Activated naive CD8-positive, alpha-beta T cell treated with anti-CD3 and anti-CD28 coated beads for 36 hours (primary cell): Measurements from ENCODE around the gene ZNF189. TPM values are rescaled to one million over a fixed set of nuclear protein-coding genes. Genes with fewer than 3 reads are reported as not detected.

ENCODE experiments used
- DNase-seq: peaks from one replicate; pipeline ENCODE4 v3.0.0; 2021
- H3K27ac Mint-ChIP-seq: one replicate; pipeline ENCODE4 v1.8.0; 2022; ENCODE audit warnings: mild to moderate bottlenecking, moderate library complexity, mixed read lengths
- H3K27me3 Mint-ChIP-seq: one replicate; pipeline ENCODE4 v1.8.0; 2022; ENCODE audit warnings: mild to moderate bottlenecking, mixed read lengths
- H3K36me3 Mint-ChIP-seq: one replicate; pipeline ENCODE4 v1.8.0; 2021; ENCODE audit warnings: mild to moderate bottlenecking, mixed read lengths
- H3K4me1 Mint-ChIP-seq: one replicate; pipeline ENCODE4 v1.8.0; 2021; ENCODE audit warnings: mixed read lengths
- H3K4me3 Mint-ChIP-seq: one replicate; pipeline ENCODE4 v1.8.0; 2022; ENCODE audit warnings: mild to moderate bottlenecking, moderate library complexity, mixed read lengths
- H3K9me3 Mint-ChIP-seq: one replicate; pipeline ENCODE4 v1.8.0; 2022; ENCODE audit warnings: mixed read lengths
- total RNA-seq, 2 experiments: library from RNA; stranded (reverse); gene quantifications; one replicate each; pipeline ENCODE4 v1.2.3, GENCODE V29; 2021

Gene ZNF189
- total RNA-seq, 2 experiments from 2014 or later, result 7.7 to 8.4 TPM

DNA sequence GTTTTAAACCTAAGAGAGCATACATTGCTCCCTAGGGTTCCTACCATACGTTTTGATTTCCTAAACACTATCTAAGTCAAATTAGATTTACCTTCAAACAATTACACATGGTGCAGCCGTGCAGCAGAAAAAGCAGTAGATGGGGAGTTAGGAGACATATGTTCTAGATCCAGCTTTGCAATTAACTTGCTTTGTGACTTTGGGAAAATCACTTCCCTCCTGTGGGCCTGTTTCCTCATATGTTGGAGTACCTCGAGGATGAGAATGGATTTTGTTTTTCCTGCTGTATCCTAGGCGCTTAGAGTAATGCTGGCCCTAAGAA lies 944 bp upstream of the ZNF189 start:
- Mint-ChIP-seq H3K4me3 (peak overlapping the region; percentile 89), H3K9me3 (peaks cover 27% of the 10 kb centered on the region), H3K27ac (peak overlapping the region; percentile 96), H3K4me1 (peaks cover 46% of the 10 kb centered on the region), H3K27me3 (no peaks in the 10 kb centered on the region), H3K36me3 (peaks cover 74% of the 10 kb centered on the region)
- no peak for DNase-seq

DNA sequence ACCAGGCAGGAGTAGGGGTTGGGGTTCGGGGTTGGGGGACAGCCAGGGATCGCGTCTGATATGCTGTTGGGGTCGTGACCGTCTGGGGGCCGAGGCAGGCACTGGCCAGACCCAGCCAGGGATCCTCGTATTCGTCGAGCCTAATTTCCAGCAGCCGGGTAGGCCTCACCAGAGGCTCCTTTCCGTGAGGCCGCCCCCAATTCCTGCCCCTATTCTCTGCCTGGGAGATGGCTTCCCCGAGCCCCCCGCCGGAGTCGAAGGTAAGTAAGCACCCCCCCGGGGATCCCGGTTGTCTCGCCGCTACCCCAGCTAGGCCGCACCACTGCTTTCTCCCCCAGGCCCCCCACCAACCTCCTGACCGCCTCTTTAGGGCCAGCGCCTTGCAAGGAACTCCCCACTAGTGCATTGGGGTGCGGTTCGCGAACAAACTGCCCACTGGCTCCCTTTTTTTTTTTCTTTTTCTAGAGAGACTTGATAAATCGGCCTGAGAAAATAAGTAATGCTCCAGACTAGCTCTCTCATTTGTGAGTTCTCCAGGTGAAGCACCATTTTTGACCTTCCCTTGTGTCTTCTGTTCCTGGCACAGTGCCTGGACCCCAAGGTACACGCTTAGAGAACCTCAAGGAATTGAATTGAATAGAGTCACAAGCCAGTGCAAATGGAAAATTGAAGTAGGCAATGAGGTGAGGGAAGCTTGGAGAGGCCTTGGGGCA lies 435 bp downstream of the ZNF189 start:
- H3K4me3 Mint-ChIP-seq, result peak overlapping the region; percentile 89
- H3K4me1 Mint-ChIP-seq, result peaks cover 43% of the 10 kb centered on the region
- no peaks in the 10 kb centered on the region for H3K27me3 Mint-ChIP-seq
- H3K9me3 Mint-ChIP-seq, result peaks cover 32% of the 10 kb centered on the region
- H3K36me3 Mint-ChIP-seq, result peaks cover 75% of the 10 kb centered on the region
- peak overlapping the region; percentile 96 for H3K27ac Mint-ChIP-seq
- DNase-seq, result peak; percentile 2

DNA sequence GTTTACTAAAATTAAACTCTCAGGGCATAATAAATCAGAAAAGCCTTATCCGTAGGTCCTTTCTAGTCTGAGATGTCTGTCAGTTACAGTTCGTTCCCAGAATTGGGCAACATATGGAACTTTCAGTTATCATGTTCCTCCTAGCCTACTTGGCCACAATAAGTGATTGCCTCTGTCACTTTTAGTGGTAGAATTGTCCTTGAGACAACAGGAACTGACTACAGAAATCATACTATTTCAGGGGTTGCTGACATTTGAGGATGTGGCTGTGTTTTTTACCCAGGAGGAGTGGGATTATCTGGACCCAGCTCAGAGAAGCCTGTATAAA lies 956 bp downstream of the ZNF189 start:
- no peaks in the 10 kb centered on the region for H3K27me3 Mint-ChIP-seq
- H3K9me3 Mint-ChIP-seq, result peaks cover 32% of the 10 kb centered on the region
- DNase-seq, result no peak
- H3K4me3 Mint-ChIP-seq, result peak overlapping the region; percentile 89
- H3K27ac Mint-ChIP-seq, result peak overlapping the region; percentile 96
- H3K4me1 Mint-ChIP-seq, result peaks cover 39% of the 10 kb centered on the region
- peaks cover 75% of the 10 kb centered on the region for H3K36me3 Mint-ChIP-seq

DNA sequence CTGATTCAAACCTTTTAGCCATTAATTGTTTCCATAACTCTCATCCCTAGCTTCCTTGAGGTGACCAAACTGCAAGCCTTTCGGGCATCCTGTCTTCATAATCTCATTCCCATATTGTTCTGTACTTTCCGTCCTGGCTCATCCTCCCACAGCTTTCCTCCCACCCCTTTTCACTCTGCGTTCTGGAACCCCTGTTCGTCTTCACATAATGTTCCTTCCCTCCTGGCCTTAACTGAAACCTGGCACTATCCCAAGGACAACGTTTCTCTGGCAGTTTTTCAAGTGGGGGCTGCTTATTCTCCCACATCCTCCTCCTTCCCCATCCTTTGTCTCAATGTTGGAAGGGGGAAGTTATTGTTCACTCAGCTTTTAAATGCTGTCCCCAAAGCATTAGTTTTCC lies 1.5 kb downstream of the ZNF189 start:
- peaks cover 34% of the 10 kb centered on the region for H3K9me3 Mint-ChIP-seq
- H3K27ac Mint-ChIP-seq, result peak overlapping the region; percentile 59
- peaks cover 36% of the 10 kb centered on the region for H3K4me1 Mint-ChIP-seq
- H3K4me3 Mint-ChIP-seq, result peak overlapping the region; percentile 89
- no peak for DNase-seq
- H3K36me3 Mint-ChIP-seq, result peaks cover 75% of the 10 kb centered on the region
- no peaks in the 10 kb centered on the region for H3K27me3 Mint-ChIP-seq

DNA sequence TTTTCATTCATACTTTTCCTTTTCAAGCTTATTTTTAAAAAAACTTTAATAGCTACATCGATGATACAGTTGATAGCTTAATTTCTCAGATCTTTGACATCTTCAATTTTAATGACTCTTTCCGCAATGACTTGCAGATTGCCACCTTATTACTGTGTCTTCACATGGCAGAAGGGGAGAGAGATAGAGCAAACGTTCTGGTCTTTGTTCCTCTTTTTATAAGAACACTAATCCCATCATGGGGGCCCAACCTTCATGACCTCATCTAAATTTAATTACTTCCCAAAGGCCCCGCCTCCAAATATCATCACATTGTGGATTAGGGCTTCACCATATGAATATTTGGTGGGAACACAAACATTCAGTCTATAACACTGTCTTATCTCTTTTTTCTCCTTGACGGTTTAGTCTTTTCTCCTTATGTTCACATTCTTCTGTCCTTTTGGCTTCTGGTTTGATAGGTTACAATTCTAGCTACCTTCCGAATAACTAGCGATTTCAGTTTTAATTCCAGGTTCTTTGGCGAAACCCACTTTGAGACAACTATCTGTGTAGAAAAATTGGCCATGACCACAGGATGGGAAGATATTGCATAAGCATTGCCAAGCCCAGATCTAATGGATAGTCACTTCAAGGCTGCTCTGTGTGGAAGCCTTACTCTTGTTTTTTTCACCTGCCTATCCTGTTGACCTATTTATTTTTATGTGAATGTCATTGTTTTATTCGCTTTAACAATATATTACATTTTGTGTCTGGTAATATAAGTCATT lies 5.0 kb downstream of the ZNF189 start:
- Mint-ChIP-seq H3K4me3 (no peak overlapping the region), H3K36me3 (peaks cover 84% of the 10 kb centered on the region), H3K27me3 (no peaks in the 10 kb centered on the region), H3K27ac (no peak overlapping the region), H3K9me3 (peaks cover 59% of the 10 kb centered on the region), H3K4me1 (peaks cover 25% of the 10 kb centered on the region)
- DNase-seq, result no peak

DNA sequence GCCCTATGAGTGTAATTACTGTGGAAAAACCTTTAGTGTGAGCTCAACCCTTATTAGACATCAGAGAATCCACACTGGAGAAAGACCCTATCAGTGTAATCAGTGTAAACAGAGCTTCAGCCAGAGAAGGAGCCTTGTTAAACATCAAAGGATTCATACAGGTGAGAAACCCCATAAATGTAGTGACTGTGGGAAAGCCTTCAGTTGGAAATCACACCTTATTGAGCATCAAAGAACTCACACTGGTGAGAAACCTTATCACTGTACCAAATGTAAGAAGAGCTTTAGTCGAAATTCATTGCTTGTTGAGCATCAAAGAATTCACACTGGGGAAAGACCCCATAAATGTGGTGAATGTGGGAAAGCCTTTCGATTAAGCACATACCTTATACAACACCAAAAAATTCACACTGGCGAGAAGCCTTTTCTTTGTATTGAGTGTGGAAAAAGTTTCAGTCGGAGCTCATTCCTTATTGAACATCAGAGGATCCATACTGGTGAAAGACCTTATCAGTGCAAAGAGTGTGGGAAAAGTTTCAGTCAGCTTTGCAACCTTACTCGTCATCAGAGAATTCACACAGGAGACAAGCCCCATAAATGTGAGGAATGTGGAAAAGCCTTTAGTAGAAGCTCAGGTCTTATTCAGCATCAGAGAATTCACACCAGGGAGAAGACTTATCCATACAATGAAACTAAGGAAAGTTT lies 9.9 kb downstream of the ZNF189 start:
- H3K36me3 Mint-ChIP-seq, result peaks cover 88% of the 10 kb centered on the region
- peaks cover 77% of the 10 kb centered on the region for H3K9me3 Mint-ChIP-seq
- no peak for DNase-seq
- H3K27ac Mint-ChIP-seq, result no peak overlapping the region
- no peaks in the 10 kb centered on the region for H3K27me3 Mint-ChIP-seq
- no peak overlapping the region for H3K4me3 Mint-ChIP-seq
- H3K4me1 Mint-ChIP-seq, result no peaks in the 10 kb centered on the region

DNA sequence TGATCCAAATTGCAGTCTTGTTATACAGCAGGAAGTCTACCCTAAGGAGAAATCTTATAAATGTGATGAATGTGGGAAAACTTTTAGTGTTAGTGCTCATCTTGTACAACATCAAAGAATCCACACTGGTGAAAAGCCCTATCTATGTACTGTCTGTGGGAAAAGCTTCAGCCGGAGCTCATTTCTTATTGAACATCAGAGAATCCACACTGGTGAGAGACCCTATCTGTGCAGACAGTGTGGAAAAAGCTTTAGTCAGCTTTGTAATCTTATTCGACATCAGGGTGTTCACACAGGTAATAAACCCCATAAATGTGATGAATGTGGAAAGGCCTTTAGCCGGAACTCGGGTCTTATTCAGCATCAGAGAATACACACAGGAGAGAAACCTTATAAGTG lies 10.4 kb downstream of the ZNF189 start:
- Mint-ChIP-seq H3K27me3 (no peaks in the 10 kb centered on the region), H3K4me1 (no peaks in the 10 kb centered on the region), H3K27ac (no peak overlapping the region), H3K4me3 (no peak overlapping the region), H3K9me3 (peaks cover 78% of the 10 kb centered on the region), H3K36me3 (peaks cover 87% of the 10 kb centered on the region)
- DNase-seq, result no peak

DNA sequence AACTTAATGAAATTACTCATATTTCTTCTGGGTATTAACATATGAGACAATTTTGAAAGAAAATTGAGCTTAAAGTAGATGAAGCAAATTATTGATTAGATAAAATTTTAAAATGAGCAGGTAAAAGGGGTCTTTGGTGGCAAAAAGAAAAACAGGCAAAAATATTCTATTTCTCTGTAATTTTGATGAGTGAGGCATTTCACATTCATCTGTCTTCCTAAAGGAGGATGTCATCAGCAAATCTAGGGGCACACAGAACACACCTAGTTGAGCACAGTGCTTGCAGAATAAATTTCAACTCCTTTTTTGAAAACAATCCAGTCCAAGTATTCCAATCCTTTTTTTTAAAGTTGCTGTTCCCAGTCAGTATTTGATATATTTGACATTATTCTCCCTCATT lies 16.2 kb downstream of the ZNF189 start:
- H3K4me1 Mint-ChIP-seq, result no peaks in the 10 kb centered on the region
- peaks cover 66% of the 10 kb centered on the region for H3K36me3 Mint-ChIP-seq
- no peak for DNase-seq
- no peak overlapping the region for H3K4me3 Mint-ChIP-seq
- peaks cover 62% of the 10 kb centered on the region for H3K9me3 Mint-ChIP-seq
- no peak overlapping the region for H3K27ac Mint-ChIP-seq
- H3K27me3 Mint-ChIP-seq, result no peaks in the 10 kb centered on the region

DNA sequence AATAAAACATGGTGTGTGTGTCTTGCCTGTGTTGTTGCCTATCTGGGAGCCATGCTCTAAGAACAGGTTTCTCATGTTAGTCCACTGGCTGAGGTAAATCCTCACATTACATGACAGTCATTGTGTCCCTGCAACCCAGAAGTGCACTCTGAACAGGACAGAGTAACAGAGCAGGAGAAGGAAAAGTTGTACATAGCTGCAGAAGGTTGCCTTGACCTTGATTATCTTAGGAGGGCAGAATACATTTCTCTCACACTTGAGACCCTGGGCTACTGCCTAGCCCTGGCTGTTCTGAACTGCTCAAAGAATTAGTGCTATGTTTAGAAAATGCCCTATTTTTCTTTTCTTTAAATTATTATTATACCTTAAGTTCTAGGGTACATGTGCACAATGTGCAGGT lies 16.9 kb downstream of the ZNF189 start:
- Mint-ChIP-seq H3K4me1 (no peaks in the 10 kb centered on the region), H3K27me3 (no peaks in the 10 kb centered on the region), H3K4me3 (no peak overlapping the region), H3K9me3 (peaks cover 61% of the 10 kb centered on the region), H3K27ac (no peak overlapping the region), H3K36me3 (peaks cover 63% of the 10 kb centered on the region)
- DNase-seq, result no peak

DNA sequence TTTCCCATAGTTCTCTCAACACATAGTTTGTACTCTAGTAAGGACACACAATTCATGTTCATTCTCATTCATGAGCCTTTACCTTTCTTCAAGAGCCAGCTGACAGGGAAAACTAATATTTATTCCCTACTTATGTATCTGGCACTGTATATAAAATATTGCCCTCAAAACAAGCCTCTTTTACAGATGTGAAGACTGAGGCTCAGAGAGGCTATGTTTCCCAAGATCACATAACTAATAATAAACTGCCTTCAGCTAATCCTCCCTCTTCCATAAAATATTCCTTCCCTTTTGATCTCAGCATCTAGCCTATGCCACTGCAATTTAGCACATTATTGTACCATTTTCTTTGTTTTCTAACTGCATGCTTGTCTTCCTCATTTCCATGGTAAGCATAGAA lies 18.7 kb downstream of the ZNF189 start:
- Mint-ChIP-seq H3K4me3 (no peak overlapping the region), H3K4me1 (no peaks in the 10 kb centered on the region), H3K36me3 (peaks cover 54% of the 10 kb centered on the region), H3K9me3 (peaks cover 57% of the 10 kb centered on the region), H3K27me3 (no peaks in the 10 kb centered on the region), H3K27ac (no peak overlapping the region)
- DNase-seq, result no peak

DNA sequence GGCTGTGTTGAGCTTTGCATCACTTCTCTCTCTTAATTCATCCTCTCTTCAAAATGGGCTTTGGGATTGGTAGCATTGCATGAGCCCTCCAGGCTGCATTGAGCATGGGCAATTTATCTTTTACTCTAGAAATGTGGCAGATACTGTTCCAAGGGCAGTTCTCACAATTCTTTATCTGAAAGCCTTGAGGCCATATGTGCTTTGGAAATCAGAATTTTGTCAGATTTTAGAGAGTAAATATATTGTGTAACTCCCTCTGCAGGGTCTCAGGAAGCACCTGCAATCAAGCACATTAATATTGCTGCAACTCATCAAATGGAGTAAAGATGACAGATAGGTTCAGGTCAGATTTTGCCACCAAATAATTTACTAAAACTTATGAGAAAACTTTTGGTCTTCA lies 19.3 kb downstream of the ZNF189 start:
- Mint-ChIP-seq H3K36me3 (peaks cover 50% of the 10 kb centered on the region), H3K4me1 (no peaks in the 10 kb centered on the region), H3K4me3 (no peak overlapping the region), H3K27me3 (no peaks in the 10 kb centered on the region), H3K27ac (no peak overlapping the region), H3K9me3 (peaks cover 53% of the 10 kb centered on the region)
- no peak for DNase-seq

DNA sequence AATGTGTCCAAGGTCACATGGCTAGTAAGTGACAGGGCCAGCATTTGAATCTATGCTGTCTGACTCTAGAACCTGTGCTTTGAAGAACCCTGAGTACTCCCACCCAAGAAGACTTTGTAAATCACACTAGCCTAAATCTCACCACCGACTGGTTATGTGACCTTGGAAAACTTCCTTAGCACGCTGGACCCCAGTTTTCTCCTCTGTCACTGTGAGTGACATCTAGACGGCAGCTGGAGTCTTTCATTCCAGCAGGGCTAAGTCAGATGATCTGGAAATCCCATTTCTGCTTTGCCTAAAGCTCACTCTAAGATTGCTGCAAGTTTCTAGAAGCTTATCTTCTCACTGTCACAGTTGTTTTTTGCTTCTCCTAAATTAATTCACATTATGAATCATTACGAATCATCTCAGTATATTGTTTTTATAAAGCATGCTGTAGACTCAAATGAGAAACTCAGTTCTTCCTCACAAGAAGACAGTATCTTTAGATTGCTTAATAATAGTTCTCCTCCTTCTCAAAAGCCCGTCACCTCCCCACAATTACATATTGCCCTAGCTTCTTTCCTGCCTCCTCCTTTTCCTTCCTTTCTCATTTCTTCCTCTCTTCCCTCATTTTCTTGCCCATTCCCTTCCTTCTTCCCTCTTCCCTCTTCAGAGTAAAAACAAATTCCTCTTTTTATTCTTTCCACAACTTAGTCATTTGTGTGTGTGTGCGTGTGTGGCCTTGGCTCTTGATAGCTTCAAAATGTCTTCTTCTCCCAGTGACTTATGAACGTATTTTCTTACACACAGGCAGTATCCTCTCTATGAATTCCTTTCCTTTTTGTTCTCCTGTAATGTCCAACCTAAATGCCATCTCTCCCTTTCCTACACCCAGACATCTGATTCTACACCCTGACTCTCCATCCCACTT lies 20.1 kb downstream of the ZNF189 start:
- DNase-seq, result no peak
- H3K9me3 Mint-ChIP-seq, result peaks cover 50% of the 10 kb centered on the region
- H3K27me3 Mint-ChIP-seq, result no peaks in the 10 kb centered on the region
- H3K36me3 Mint-ChIP-seq, result peaks cover 42% of the 10 kb centered on the region
- H3K4me1 Mint-ChIP-seq, result no peaks in the 10 kb centered on the region
- no peak overlapping the region for H3K4me3 Mint-ChIP-seq
- H3K27ac Mint-ChIP-seq, result no peak overlapping the region

DNA sequence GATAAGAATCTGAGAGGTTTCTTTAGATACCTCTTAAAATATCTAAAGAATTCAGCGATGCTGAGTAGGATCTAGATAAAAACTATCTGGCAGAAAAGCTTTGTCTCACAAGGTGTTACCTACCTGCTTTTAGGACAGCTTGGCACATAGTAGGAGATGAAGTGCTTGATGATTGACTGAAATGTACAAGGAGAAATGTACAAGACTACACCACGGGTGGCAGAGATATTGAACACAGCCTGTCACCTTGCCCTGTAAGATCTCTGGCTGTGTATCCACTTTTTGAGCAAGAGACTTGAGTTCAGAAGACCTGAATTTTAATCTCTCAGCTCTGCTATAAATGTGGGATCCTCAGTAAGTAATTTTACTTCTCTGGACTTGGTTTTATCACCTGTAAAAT lies 21.2 kb downstream of the ZNF189 start:
- H3K4me1 Mint-ChIP-seq, result no peaks in the 10 kb centered on the region
- peaks cover 47% of the 10 kb centered on the region for H3K9me3 Mint-ChIP-seq
- peaks cover 34% of the 10 kb centered on the region for H3K36me3 Mint-ChIP-seq
- no peak for DNase-seq
- no peaks in the 10 kb centered on the region for H3K27me3 Mint-ChIP-seq
- H3K4me3 Mint-ChIP-seq, result no peak overlapping the region
- H3K27ac Mint-ChIP-seq, result no peak overlapping the region

DNA sequence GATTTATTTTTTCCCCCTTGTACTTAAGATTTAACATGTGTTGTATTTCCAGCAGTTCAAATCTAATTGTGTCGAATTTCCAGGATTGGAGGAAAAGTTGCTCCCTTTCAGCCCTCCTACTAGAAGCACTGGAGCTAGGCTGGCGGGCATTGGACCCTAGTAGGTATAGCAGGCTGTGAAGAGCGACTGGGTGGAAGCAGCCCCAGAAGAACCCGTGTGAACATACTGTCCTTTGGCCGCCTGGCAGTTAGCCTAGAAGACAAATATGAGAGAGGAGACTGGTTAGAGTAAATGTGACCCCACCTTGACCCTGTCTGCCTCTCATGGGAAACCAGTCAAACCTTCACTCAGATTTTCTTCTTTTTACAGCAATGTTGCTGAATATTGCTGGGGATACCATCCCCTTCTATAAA lies 23.0 kb downstream of the ZNF189 start:
- no peak for DNase-seq
- Mint-ChIP-seq H3K4me3 (no peak overlapping the region), H3K27ac (no peak overlapping the region), H3K9me3 (peaks cover 41% of the 10 kb centered on the region), H3K4me1 (no peaks in the 10 kb centered on the region), H3K36me3 (peaks cover 24% of the 10 kb centered on the region), H3K27me3 (no peaks in the 10 kb centered on the region)

DNA sequence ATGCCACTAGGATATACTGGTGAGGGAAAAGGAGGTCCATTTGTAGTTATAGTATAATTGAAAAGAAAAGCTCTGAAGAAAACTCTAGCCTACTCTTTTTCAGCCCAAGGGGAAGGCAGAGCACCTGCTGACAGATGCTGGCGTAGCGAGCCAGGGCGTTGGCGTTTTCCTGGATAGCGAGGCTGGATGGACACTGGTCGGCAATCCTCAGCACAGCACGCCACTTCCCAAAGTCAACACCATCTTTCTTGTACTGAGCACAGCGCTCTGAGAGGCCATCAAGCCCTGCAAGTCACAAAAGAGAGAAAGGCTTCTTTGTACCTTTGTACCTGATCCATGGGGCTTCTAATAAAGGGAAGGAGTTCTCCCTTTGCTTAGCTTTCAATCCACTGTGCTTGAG lies 28.7 kb downstream of the ZNF189 start:
- Mint-ChIP-seq H3K27me3 (peaks cover 5% of the 10 kb centered on the region), H3K4me1 (no peaks in the 10 kb centered on the region)

More for the DNA sequence above, 28.7 kb downstream of the ZNF189 start:
- Mint-ChIP-seq H3K36me3 (no peaks in the 10 kb centered on the region), H3K27ac (no peak overlapping the region), H3K9me3 (peaks cover 9% of the 10 kb centered on the region), H3K4me3 (no peak overlapping the region)
- DNase-seq, result no peak
